Progenitor cell of endocrine pancreas (in vitro differentiated cells): ENCODE results near the gene PGA4. TPM values are rescaled to one million over a fixed set of nuclear protein-coding genes. Genes with fewer than 3 reads are reported as not detected.
"Not testable (repeated sequence)": the region's sequence is repeated elsewhere in the genome, so short reads cannot be mapped to it uniquely, and the experiment has no call there.

Experiments
- DNase-seq: peaks from one replicate; pipeline ENCODE4 v3.0.0; 2021; ENCODE audit warnings: low spot score; ENCODE audit not compliant: unreplicated experiment
- H3K27ac Mint-ChIP-seq: 2 replicates; pipeline ENCODE4 v1.8.0; 2021; ENCODE audit warnings: mild to moderate bottlenecking, moderate library complexity, mixed read lengths
- H3K27me3 Mint-ChIP-seq: 2 replicates; pipeline ENCODE4 v1.8.0; 2021; ENCODE audit warnings: mixed read lengths
- H3K36me3 Mint-ChIP-seq: 2 replicates; pipeline ENCODE4 v1.8.0; 2022; ENCODE audit warnings: mixed read lengths; ENCODE audit not compliant: insufficient read depth
- H3K4me1 Mint-ChIP-seq: 2 replicates; pipeline ENCODE4 v1.8.0; 2021; ENCODE audit warnings: low read depth, mixed read lengths
- H3K4me3 Mint-ChIP-seq: 2 replicates; pipeline ENCODE4 v1.8.0; 2021; ENCODE audit warnings: low read depth, mild to moderate bottlenecking, moderate library complexity, mixed read lengths
- H3K9me3 Mint-ChIP-seq: 2 replicates; pipeline ENCODE4 v1.8.0; 2021; ENCODE audit warnings: low read depth, mixed read lengths
- total RNA-seq: library from RNA; stranded (reverse); gene quantifications from 2 replicates; pipeline ENCODE4 v1.2.1, GENCODE V29; 2021
- TF ChIP-seq, protein P1 (sequence below): fragments of 200-600 bp; sonication (generic); IDR thresholded peaks from one replicate; pipeline ENCODE4 v1.5.0; 2021; ENCODE audit warnings: antibody characterized with exemption, mild to moderate bottlenecking; ENCODE audit not compliant: unreplicated experiment

Gene PGA4
- total RNA-seq, 1 donor from 2014 or later, result 0.81 TPM

DNA sequence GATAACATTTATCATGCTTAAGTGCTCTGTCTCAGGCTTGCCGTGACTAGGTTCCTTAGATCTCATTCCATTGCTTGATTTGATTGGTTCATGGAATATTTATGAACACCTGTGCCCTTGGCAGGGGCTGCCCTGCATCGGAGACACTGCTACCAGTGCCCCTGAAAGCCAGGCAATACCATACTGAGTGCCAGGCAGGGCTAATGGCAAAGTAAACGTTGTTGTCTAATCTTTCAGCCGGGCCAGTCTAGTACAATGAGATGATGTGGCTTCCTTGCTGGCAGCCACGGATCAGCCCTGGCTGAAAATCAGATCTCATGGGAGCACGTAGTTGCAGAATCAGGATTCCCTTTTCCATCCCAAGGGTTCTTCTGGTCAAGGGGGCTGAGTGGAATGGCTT lies 23.8 kb upstream of the PGA4 start:
- H3K36me3 Mint-ChIP-seq, result no peaks in the 10 kb centered on the region
- no peak overlapping the region for H3K27ac Mint-ChIP-seq
- no peak for DNase-seq
- H3K27me3 Mint-ChIP-seq, result peaks cover 15% of the 10 kb centered on the region
- H3K4me1 Mint-ChIP-seq, result peaks cover 7% of the 10 kb centered on the region
- H3K4me3 Mint-ChIP-seq, result no peak overlapping the region
- peaks cover 4% of the 10 kb centered on the region for H3K9me3 Mint-ChIP-seq
- TF ChIP-seq, protein P1, sequence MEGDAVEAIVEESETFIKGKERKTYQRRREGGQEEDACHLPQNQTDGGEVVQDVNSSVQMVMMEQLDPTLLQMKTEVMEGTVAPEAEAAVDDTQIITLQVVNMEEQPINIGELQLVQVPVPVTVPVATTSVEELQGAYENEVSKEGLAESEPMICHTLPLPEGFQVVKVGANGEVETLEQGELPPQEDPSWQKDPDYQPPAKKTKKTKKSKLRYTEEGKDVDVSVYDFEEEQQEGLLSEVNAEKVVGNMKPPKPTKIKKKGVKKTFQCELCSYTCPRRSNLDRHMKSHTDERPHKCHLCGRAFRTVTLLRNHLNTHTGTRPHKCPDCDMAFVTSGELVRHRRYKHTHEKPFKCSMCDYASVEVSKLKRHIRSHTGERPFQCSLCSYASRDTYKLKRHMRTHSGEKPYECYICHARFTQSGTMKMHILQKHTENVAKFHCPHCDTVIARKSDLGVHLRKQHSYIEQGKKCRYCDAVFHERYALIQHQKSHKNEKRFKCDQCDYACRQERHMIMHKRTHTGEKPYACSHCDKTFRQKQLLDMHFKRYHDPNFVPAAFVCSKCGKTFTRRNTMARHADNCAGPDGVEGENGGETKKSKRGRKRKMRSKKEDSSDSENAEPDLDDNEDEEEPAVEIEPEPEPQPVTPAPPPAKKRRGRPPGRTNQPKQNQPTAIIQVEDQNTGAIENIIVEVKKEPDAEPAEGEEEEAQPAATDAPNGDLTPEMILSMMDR, result no peak

GRCh38 chr11:61198948-61199523 lies 23.1 kb upstream of the PGA4 start:
- peaks cover 19% of the 10 kb centered on the region for H3K27me3 Mint-ChIP-seq
- DNase-seq, result no peak
- peaks cover 8% of the 10 kb centered on the region for H3K4me1 Mint-ChIP-seq
- H3K9me3 Mint-ChIP-seq, result peaks cover 4% of the 10 kb centered on the region
- H3K36me3 Mint-ChIP-seq, result no peaks in the 10 kb centered on the region
- no peak overlapping the region for H3K4me3 Mint-ChIP-seq
- H3K27ac Mint-ChIP-seq, result no peak overlapping the region
- TF ChIP-seq, protein P1, result no peak

- TF ChIP-seq, protein P1, result no peak
- Mint-ChIP-seq H3K9me3 (peaks cover 4% of the 10 kb centered on the region), H3K27ac (no peak overlapping the region), H3K4me3 (no peak overlapping the region), H3K36me3 (no peaks in the 10 kb centered on the region), H3K27me3 (peaks cover 22% of the 10 kb centered on the region), H3K4me1 (peaks cover 4% of the 10 kb centered on the region)
- DNase-seq, result no peak
Observed at GRCh38 chr11:61201476-61201875, 20.7 kb upstream of the PGA4 start.

GRCh38 chr11:61202950-61203746 lies 19.0 kb upstream of the PGA4 start, which contains the start of gene PGA3:
Gene PGA3, plus strand, starts transcription at chr11:61203515. Its CDS starts 50 bp downstream, at chr11:61203565.
- not testable (repeated sequence) for H3K36me3 Mint-ChIP-seq, H3K4me1 Mint-ChIP-seq, H3K9me3 Mint-ChIP-seq, H3K4me3 Mint-ChIP-seq, H3K27ac Mint-ChIP-seq, DNase-seq
- H3K27me3 Mint-ChIP-seq, result peaks cover 22% of the 10 kb centered on the region

DNA sequence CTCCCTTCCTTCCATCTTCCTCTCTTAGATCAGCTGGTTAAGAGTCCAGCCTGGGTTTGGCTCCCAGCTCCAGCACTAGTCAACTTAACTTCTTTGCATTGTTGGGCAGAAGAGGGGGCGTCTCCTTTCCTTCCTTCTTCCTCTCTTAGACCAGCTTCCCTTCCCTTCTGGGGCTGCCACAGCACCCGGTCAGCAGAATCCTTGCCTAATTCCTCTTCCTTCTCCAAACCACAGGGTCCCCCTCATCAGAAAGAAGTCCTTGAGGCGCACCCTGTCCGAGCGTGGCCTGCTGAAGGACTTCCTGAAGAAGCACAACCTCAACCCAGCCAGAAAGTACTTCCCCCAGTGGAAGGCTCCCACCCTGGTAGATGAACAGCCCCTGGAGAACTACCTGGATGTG lies 18.3 kb upstream of the PGA4 start:
- not testable (repeated sequence) for H3K36me3 Mint-ChIP-seq, H3K4me3 Mint-ChIP-seq, H3K9me3 Mint-ChIP-seq

GRCh38 chr11:61204502-61205059 lies 17.6 kb upstream of the PGA4 start:
- H3K4me1 Mint-ChIP-seq, DNase-seq, H3K27ac Mint-ChIP-seq, H3K9me3 Mint-ChIP-seq, H3K36me3 Mint-ChIP-seq, H3K4me3 Mint-ChIP-seq: not testable (repeated sequence)
- H3K27me3 Mint-ChIP-seq, result peaks cover 22% of the 10 kb centered on the region

More for the DNA sequence above, 18.3 kb upstream of the PGA4 start:
- H3K27me3 Mint-ChIP-seq, result peaks cover 22% of the 10 kb centered on the region
- H3K4me1 Mint-ChIP-seq, DNase-seq, H3K27ac Mint-ChIP-seq: not testable (repeated sequence)

DNA sequence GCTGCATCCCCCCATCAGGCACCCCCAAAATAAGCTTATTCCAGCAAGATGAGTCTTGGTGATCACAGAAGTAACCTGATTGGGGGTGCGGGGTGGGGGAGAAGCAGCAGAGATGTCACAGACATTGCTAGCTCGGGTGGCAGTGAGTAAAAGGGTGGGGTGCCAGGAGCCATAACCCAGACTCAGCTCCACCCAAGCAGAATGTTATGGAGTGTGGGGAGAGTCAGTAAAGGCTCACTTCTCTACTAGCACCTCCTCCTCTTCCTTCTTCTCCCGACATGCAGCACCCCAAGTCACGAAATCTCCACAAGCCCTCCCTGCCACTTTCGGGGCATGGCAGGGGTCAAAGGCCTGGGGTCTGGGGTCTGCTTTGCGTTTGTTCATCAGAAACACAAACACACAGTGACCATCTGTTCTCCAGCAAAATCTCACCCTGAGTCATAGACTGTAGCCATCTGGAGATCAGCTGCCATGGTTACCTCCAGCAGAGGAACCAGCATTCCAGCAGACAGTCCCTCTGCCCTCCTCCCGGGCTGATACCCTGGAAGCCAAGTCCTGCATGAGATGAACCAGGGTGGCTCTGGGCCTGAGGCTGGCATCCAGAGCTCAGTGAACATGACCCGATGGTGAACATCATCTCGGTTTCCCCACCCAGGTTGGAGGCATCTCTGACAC lies 14.4 kb upstream of the PGA4 start:
- H3K27me3 Mint-ChIP-seq, result peaks cover 19% of the 10 kb centered on the region
- H3K4me3 Mint-ChIP-seq, H3K36me3 Mint-ChIP-seq, H3K4me1 Mint-ChIP-seq, H3K27ac Mint-ChIP-seq, DNase-seq, H3K9me3 Mint-ChIP-seq: not testable (repeated sequence)

DNA sequence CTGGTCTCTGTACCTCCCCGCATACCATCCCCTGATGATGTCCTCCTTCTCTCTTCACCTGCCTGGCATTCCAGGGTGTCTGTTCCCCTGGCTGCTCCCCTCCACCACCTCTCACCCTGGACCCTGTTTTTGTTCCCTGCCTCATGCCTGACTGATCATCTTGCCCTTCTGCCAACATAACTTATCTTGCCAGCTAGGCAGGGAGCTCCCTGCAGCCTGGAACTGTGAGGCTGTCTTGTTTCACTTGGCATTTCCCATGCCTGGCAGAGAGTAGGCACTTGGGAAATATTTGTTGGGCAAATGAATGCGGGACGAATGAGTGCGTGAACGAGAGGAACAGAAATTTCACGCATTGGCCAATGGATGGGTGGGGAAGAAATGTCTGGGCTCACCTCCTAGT lies 11.5 kb upstream of the PGA4 start:
- not testable (repeated sequence) for H3K27me3 Mint-ChIP-seq, DNase-seq, H3K9me3 Mint-ChIP-seq, H3K4me3 Mint-ChIP-seq, H3K27ac Mint-ChIP-seq, H3K36me3 Mint-ChIP-seq, H3K4me1 Mint-ChIP-seq

GRCh38 chr11:61211327-61211952 lies 10.7 kb upstream of the PGA4 start:
- H3K4me1 Mint-ChIP-seq, DNase-seq, H3K27ac Mint-ChIP-seq, H3K27me3 Mint-ChIP-seq, H3K36me3 Mint-ChIP-seq, H3K9me3 Mint-ChIP-seq, H3K4me3 Mint-ChIP-seq: not testable (repeated sequence)
